ENCODE results near the gene ADAP1. TPM values are rescaled to one million over a fixed set of nuclear protein-coding genes. Genes with fewer than 3 reads are reported as not detected.

The ADAP1 gene
- total RNA-seq, 2 donors from 2014 or later, result 24.5 to 24.6 TPM

GRCh38 chr7:956031-956430 lies 1.6 kb upstream of the ADAP1 start:
- no peak for TF ChIP-seq CTCF (IDR thresholded peaks at IDR 0.05)
- H3K36me3 ChIP-seq, result no peaks in the 10 kb centered on the region
- DNase-seq (ENCODE audit: low spot score) (no peak), ATAC-seq (ENCODE audit: insufficient number of reproducible peaks, low FRiP score, low read depth) (no peak)
- H3K27ac ChIP-seq, result no peak overlapping the region
- H3K27me3 ChIP-seq (replicated peaks; ENCODE audit: insufficient read depth), result no peaks in the 10 kb centered on the region
- no peaks in the 10 kb centered on the region for H3K9me3 ChIP-seq
- no peak overlapping the region for H3K4me3 ChIP-seq
- H3K4me1 ChIP-seq (ENCODE audit: control insufficient read depth in 1 of 2, low read depth in 2 of 2), result peaks cover 8 to 19% of the 10 kb centered on the region in 2 donors

GRCh38 chr7:953547-954327 lies 743 bp downstream of the ADAP1 start:
- no peaks in the 10 kb centered on the region for H3K36me3 ChIP-seq
- no peak for TF ChIP-seq CTCF (IDR thresholded peaks at IDR 0.05)
- H3K27ac ChIP-seq, result no peak overlapping the region
- H3K4me3 ChIP-seq, result peak overlapping the region; percentile 87
- H3K27me3 ChIP-seq (replicated peaks; ENCODE audit: insufficient read depth), result no peaks in the 10 kb centered on the region
- ATAC-seq (ENCODE audit: insufficient number of reproducible peaks, low FRiP score, low read depth), result no peak
- DNase-seq (ENCODE audit: low spot score), result no peak
- no peaks in the 10 kb centered on the region for H3K9me3 ChIP-seq
- H3K4me1 ChIP-seq (ENCODE audit: control insufficient read depth in 1 of 2, low read depth in 2 of 2), result peaks cover 8 to 19% of the 10 kb centered on the region in 2 donors

- DNase-seq (ENCODE audit: low spot score), result no peak
- Histone ChIP-seq H3K27ac (no peak overlapping the region), H3K36me3 (no peaks in the 10 kb centered on the region), H3K4me1 (ENCODE audit: control insufficient read depth in 1 of 2, low read depth in 2 of 2) (peaks cover 8 to 19% of the 10 kb centered on the region in 2 donors), H3K27me3 (replicated peaks; ENCODE audit: insufficient read depth) (no peaks in the 10 kb centered on the region), H3K9me3 (no peaks in the 10 kb centered on the region), H3K4me3 (peak overlapping the region; percentile 87)
- TF ChIP-seq CTCF (IDR thresholded peaks at IDR 0.05), result no peak
- ATAC-seq (ENCODE audit: insufficient number of reproducible peaks, low FRiP score, low read depth), result no peak
Observed at GRCh38 chr7:952548-953441, 1.7 kb downstream of the ADAP1 start.

- no peak for TF ChIP-seq CTCF (IDR thresholded peaks at IDR 0.05)
- Histone ChIP-seq H3K4me3 (no peak overlapping the region), H3K9me3 (no peaks in the 10 kb centered on the region), H3K27ac (no peak overlapping the region), H3K36me3 (no peaks in the 10 kb centered on the region), H3K4me1 (ENCODE audit: control insufficient read depth in 1 of 2, low read depth in 2 of 2) (peaks cover 8 to 19% of the 10 kb centered on the region in 2 donors), H3K27me3 (replicated peaks; ENCODE audit: insufficient read depth) (no peaks in the 10 kb centered on the region)
- DNase-seq (ENCODE audit: low spot score) (no peak), ATAC-seq (ENCODE audit: insufficient number of reproducible peaks, low FRiP score, low read depth) (no peak)
Observed at GRCh38 chr7:951881-952547, 2.5 kb downstream of the ADAP1 start.

Data from thoracic aorta (tissue), 2 donors.